Panc1 (cell line): ENCODE results near the gene DDX24. TPM values are rescaled to one million over a fixed set of nuclear protein-coding genes. Genes with fewer than 3 reads are reported as not detected.

Source experiments
- ATAC-seq: fragments of 200-7000 bp; cut with Tn5 transposase; 2 replicates; pipeline ENCODE4 v1.9.1; 2020; ENCODE audit warnings: mild to moderate bottlenecking, moderate library complexity
- BruUV-seq: library from RNA; stranded (reverse); fragments of 400-500 nt; replicated peaks from 2 replicates; lab custom pipeline; 2021; lab: Mats Ljungman, UMichigan
- CTCF ChIA-PET: fragments of 300-600 bp; sonication (Branson Sonifier 250); formaldehyde crosslinking; loops from one replicate; lab custom pipeline; 2022; ENCODE audit warnings: antibody characterized with exemption; lab: Charles Lee
- POLR2A ChIA-PET: fragments of 300-600 bp; sonication (Branson Sonifier 250); formaldehyde crosslinking; loops from one replicate; lab custom pipeline; 2022; ENCODE audit warnings: antibody characterized with exemption; lab: Charles Lee
- DNase-seq: peaks from one replicate; pipeline ENCODE4 v3.0.0-alpha.2; 2010; ENCODE audit warnings: low read depth, low spot score
- H3K27ac ChIP-seq: 2 replicates; pipeline ENCODE4 v1.5.1; 2011; ENCODE audit warnings: mild to moderate bottlenecking, low read length, inconsistent platforms
- H3K27me3 ChIP-seq: fragments of 200-500 bp; sonication (Bioruptor generic); 2 replicates; pipeline ENCODE4 v1.6.0; 2014; ENCODE audit warnings: low read length, inconsistent platforms; ENCODE audit not compliant: control insufficient read depth, insufficient read depth
- H3K36me3 ChIP-seq: fragments of 200-500 bp; sonication (Bioruptor generic); 2 replicates; pipeline ENCODE4 v1.5.1; 2014; ENCODE audit warnings: inconsistent platforms, mild to moderate bottlenecking, low read length, moderate library complexity; ENCODE audit not compliant: control insufficient read depth, insufficient read depth
- H3K4me1 ChIP-seq: 2 replicates; pipeline ENCODE4 v1.5.1; 2011; ENCODE audit warnings: inconsistent platforms, mild to moderate bottlenecking, low read length, moderate library complexity; ENCODE audit not compliant: control insufficient read depth, insufficient read depth
- H3K4me3 ChIP-seq, 2 experiments: 2 replicates each; pipeline ENCODE4 v1.5.1; 2011 to 2012; ENCODE audit warnings: low read depth in 2 of 2, low read length in 2 of 2, mild to moderate bottlenecking in 2 of 2, inconsistent platforms in 1 of 2, moderate library complexity in 1 of 2
- H3K9me3 ChIP-seq: fragments of 200-500 bp; sonication (Bioruptor generic); 2 replicates; pipeline ENCODE4 v1.5.1; 2014; ENCODE audit warnings: low read depth, mild to moderate bottlenecking, inconsistent platforms, low read length, moderate library complexity; ENCODE audit not compliant: control insufficient read depth, insufficient read depth
- CTCF ChIP-seq: fragments of 450-650 bp; IDR thresholded peaks from 2 replicates; pipeline ENCODE4 v1.5.1; 2017; ENCODE audit warnings: mild to moderate bottlenecking
- POLR2AphosphoS5 ChIP-seq: IDR thresholded peaks from 2 replicates; pipeline ENCODE4 v1.6.1; 2012; ENCODE audit warnings: mild to moderate bottlenecking, low read depth, low read length, moderate library complexity
- REST ChIP-seq, 2 experiments: IDR thresholded peaks; 2 replicates each; pipeline ENCODE4 v1.6.1; 2011 to 2012; ENCODE audit warnings: low read depth in 2 of 2, control low read depth in 1 of 2, low read length in 1 of 2, mild to moderate bottlenecking in 1 of 2, moderate library complexity in 1 of 2; ENCODE audit not compliant: insufficient read depth in 1 of 2
- SIN3A ChIP-seq: IDR thresholded peaks from 2 replicates; pipeline ENCODE4 v1.6.1; 2012; ENCODE audit warnings: low read depth, mild to moderate bottlenecking, low read length, moderate library complexity, borderline replicate concordance; ENCODE audit not compliant: insufficient read depth
- TCF7L2 ChIP-seq: IDR thresholded peaks from 2 replicates; pipeline ENCODE4 v1.6.1; 2011; ENCODE audit warnings: mild to moderate bottlenecking, low read depth, low read length, inconsistent platforms
- in situ Hi-C: cut with HindIII; loops from 2 replicates; pipeline ENCODE4 v1.10.0; 2016; ENCODE audit warnings: low sequenced_read_pairs, low pct_unique_long_range_greater_than_20kb
- intact Hi-C: fragments of 100-400 bp; cut with micrococcal nuclease; formaldehyde crosslinking; loops from one replicate; pipeline ENCODE4 v1.10.0; 2022; ENCODE audit not compliant: unreplicated experiment
- total RNA-seq: library from RNA; stranded (reverse); gene quantifications from one replicate; pipeline ENCODE4 v1.2.1, GENCODE V29; 2021; ENCODE audit not compliant: unreplicated experiment

Gene DDX24
- total RNA-seq, 1 experiment from 2014 or later = 103 TPM

GRCh38 chr14:94043111-94043755 lies 37.8 kb downstream of the DDX24 start:
- intact Hi-C loops = no loop called here
- Histone ChIP-seq H3K27ac (no peak overlapping the region), H3K4me3 (no peak overlapping the region), H3K36me3 (no peaks in the 10 kb centered on the region; the same call in 1 of the 2 replicates), H3K9me3 (no peaks in the 10 kb centered on the region), H3K4me1 (no peaks in the 10 kb centered on the region), H3K27me3 (no peaks in the 10 kb centered on the region)
- CTCF ChIA-PET = no interaction called here
- in situ Hi-C loops = no loop called here
- DNase-seq (no peak), ATAC-seq (no peak; the same call in 1 of the 2 replicates)
- POLR2A ChIA-PET = no interaction called here
- no TSS peak for BruUV-seq
- TF ChIP-seq SIN3A = no peak
- TF ChIP-seq POLR2AphosphoS5 = no peak
- no peak for TF ChIP-seq CTCF
- no peak for TF ChIP-seq REST (IDR thresholded peaks at IDR 0.05; ENCODE audit: insufficient read depth in 1 of 2, low read depth in 2 of 2, low read length in 1 of 2)
- TF ChIP-seq TCF7L2 = no peak

DNA sequence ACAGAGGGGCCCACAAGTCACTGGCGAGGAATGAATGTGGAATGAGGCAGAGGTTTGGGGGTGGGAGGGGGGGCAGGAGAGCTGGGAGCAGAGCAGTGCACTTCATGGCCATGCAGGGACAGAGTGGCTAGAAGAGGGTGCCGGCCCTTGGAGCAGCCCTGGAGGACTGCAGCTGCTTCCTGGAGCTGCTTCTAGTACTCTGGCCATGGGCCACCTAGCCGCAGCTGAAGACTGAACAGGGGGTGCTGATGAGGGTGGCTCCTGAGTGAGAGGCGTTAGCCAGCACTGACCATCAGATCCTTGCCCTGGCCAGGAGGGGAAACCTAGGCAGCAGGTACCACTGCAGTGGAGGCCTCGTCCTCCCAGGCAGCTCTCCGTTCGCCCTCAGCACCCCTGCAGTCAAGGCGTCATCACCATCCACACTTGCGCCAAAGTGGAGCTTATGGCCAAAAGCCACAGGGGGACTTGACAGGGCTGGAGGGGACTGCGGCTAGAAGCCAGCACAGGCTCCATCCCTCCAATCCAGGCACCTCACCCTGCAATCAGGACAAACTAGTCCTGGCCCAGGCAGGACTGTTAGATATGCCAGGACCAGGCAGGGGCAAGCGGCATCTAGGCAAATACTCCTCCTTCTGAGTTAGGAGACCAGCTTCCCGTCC lies 38.4 kb downstream of the DDX24 start:
- ATAC-seq = peak; percentile 22; the same call in 1 of the 2 replicates
- no TSS peak for BruUV-seq
- H3K9me3 ChIP-seq = no peaks in the 10 kb centered on the region
- ChIA-PET POLR2A (no interaction called here), CTCF (no interaction called here)
- no peaks in the 10 kb centered on the region; the same call in 1 of the 2 replicates for H3K36me3 ChIP-seq
- H3K27me3 ChIP-seq = no peaks in the 10 kb centered on the region
- DNase-seq = no peak
- H3K4me1 ChIP-seq = no peaks in the 10 kb centered on the region
- TF ChIP-seq REST (IDR thresholded peaks at IDR 0.05; ENCODE audit: insufficient read depth in 1 of 2, low read depth in 2 of 2, low read length in 1 of 2) = no peak
- no peak for TF ChIP-seq TCF7L2
- TF ChIP-seq CTCF = no peak
- no peak for TF ChIP-seq POLR2AphosphoS5
- no peak for TF ChIP-seq SIN3A
- in situ Hi-C loops = no loop called here
- H3K27ac ChIP-seq = no peak overlapping the region
- no peak overlapping the region for H3K4me3 ChIP-seq
- intact Hi-C loops = no loop called here
